Right renal cortex interstitium (tissue), 3 donors: ENCODE results near the gene IMPA2. TPM values are rescaled to one million over a fixed set of nuclear protein-coding genes. Genes with fewer than 3 reads are reported as not detected.
A peak's percentile ranks its signal among the peaks of the same experiment; 100 is the strongest.
"Not testable (repeated sequence)": the region's sequence is repeated elsewhere in the genome, so short reads cannot be mapped to it uniquely, and the experiment has no call there.

ENCODE experiments used
- DNase-seq, 3 donors: peaks; one replicate each; pipeline ENCODE4 v3.0.0-alpha.2; 2013; ENCODE audit warnings: low read depth in 3 of 3, low spot score in 2 of 3
- polyA plus RNA-seq, 3 donors: library from polyadenylated mRNA; unstranded; fragments of 120-200 nt; gene quantifications; one replicate each; pipeline ENCODE4 v1.2.1, GENCODE V29; 2013; ENCODE audit not compliant: insufficient read length in 3 of 3

The IMPA2 gene
- polyA plus RNA-seq = 10 to 100 TPM; 66.0 to 91.8 (median 89.9) TPM

DNA sequence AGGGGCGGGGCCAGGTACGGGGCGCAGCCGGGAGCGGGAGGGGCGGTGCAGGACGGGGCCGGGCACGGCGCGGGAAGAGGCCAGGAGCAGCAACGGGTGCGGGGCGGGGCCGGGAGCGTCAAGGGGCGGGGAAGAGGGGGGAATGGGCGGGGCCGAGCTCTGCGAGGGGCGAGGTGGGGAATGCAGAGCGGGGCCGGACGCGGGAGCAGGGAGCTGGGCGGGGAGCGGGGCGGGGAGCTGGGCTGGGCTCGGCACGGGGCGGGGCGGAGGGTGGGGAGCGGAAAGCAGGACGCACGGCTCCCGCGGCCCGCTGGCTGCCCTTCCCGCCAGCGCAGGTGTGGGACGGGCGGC is at the start of gene IMPA2:
TSS of gene IMPA2 (plus strand) at position 316 of the 351 bp plus-strand sequence. CDS start 163 bp downstream, outside the sequence.
- DNase-seq = no peak

DNA sequence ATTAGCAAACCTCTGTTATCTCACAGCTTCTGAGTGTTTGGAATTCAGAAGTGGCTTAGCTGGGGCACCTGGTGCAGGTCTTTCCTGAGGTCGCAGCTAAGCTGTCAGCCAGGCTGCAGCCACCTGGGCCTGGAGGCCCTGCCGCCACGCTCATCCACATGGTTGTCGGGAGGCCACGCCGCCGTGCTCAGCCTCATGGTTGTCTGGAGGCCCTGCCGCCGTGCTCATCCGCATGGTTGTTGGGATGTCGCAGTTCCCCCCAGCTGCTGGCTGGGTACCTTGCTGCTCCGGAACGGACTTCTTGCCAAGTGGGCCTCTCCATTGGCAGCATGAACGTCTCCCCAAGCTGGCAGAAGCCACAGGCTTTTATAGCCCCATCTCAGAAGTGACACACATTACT is 48.9 kb upstream of the IMPA2 start:
- no peak for DNase-seq

GRCh38 chr18:11937874-11938478 is 43.3 kb upstream of the IMPA2 start:
- DNase-seq = peak; percentile 44 to 54 (median 50)

DNA sequence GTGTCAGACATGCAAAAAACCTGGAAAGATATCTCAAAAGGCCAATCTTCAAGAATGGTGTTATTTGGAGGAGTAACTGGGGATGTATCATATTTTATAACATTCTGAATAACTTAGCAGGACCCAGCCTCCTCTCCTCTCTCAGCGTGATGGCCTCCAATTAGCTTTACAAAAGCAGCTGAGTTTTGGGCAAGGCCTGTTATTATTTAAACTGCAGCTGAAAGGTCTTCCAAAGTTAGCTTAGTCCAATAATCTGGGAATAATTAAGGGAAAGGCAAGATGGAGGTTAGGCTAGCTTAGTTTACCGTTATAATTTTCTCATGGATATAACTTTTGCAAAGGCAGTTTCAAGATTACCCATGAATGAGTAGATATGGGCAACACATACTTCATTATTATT is 40.4 kb upstream of the IMPA2 start:
- no peak for DNase-seq

DNA sequence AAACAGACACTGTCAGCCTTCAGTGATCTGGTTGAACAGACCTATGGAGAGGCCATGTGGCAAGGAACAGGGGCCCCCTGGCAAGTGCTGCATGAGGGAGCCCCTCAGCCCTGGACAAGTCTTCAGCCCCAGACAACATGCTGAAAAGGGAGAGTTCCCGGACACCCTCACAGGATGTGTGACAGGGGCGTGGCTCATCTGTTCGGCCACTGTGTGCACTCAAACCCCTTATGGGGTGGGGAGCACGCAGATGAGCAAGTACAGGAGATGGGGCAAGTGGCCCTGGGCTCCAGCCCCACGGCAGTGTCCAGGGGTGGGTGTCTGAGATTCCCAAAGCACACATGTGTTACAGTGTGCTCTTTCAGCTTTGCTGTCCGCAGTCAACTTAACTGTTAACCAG is 37.8 kb upstream of the IMPA2 start:
- DNase-seq = no peak

GRCh38 chr18:11944252-11944651 is 37.1 kb upstream of the IMPA2 start:
- no peak for DNase-seq

GRCh38 chr18:11944786-11945185 is 36.5 kb upstream of the IMPA2 start:
- DNase-seq = no peak

DNA sequence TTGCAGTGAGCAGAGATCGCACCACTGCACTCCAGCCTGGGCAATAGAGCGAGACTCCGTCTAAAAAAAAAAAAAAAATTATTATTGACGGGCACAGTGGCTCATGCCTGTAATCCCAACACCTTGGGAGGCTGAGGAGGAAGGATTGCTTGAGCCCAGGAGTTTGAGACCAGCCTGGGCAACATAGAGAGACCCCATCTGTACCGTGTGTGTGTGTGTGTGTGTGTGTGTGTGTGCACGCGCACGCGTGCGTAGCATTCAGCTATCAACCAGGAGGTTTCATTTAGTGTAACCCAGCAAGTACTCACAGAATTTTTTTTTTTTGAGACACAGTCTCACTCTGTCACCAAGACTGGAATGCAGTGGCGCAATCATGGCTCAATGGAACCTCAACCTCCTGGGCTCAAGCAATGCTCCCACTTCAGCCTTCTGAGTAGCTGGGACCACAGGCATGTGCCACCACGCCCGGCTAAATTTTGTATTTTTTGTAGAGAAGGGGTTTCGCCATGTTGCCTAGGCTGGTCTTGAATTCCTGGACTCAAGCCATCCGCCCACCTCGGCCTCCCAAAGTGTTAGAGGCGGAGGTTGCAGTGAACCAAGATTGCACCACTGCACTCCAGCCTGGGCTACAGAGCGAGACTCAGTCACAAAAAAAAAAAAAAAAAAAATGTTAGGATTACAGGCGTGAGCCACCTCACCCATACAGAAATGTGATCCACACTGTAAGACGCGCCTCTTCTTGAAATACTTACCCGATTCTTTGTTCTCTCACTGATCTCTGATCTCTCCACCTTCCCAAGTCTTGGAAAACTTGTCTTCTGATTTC is 35.3 kb upstream of the IMPA2 start:
- DNase-seq = not testable (repeated sequence)

GRCh38 chr18:11946756-11947155 is 34.6 kb upstream of the IMPA2 start:
- DNase-seq = no peak

DNA sequence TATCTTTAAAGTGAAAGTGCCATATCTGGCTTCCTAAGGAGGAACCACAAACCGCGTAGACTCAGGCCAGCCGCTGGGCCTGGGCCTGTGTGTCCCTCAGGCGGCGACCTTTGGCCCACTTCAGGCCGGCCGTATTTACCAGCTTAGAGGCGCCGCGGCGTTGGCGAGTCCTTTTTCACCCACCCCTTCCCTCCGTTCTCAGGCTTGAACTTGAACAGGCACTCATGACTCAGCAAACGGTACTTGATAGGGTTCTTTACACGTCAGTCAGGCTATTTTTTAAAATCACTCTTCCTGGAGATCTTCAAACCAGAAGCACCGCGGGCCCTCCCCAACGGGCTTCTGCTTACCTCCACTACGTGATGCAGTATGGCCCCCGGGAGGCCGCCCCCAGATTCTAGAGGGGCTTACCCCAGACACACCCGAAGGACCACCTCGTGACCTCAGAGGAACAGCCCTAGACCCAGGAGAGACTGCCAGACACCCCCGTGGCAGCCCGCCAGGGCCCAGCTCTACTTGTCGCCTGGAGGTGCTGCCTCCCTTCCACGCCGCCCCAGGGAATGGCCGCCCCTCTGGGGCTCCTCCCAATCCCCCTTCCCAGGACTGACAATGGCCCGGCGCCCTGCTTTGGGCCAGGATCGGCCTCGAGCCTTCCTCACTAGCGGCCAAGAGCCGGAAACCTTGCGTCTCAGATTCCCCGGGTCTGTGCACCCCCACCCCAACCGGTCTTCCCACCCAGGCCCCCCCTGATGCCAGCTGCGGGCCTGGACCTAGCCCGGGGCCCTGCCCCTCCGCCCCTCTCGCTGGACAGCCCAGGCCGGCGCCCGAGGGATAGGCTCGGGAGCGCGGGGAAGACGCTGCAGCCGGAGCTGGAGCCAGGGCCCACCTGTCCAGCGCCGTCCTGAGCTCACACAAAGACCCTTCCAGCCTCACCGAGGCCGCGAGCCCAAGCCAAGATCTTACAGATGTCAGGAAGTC is 33.8 kb upstream of the IMPA2 start:
- peak; percentile 52 to 72 (median 61) for DNase-seq

DNA sequence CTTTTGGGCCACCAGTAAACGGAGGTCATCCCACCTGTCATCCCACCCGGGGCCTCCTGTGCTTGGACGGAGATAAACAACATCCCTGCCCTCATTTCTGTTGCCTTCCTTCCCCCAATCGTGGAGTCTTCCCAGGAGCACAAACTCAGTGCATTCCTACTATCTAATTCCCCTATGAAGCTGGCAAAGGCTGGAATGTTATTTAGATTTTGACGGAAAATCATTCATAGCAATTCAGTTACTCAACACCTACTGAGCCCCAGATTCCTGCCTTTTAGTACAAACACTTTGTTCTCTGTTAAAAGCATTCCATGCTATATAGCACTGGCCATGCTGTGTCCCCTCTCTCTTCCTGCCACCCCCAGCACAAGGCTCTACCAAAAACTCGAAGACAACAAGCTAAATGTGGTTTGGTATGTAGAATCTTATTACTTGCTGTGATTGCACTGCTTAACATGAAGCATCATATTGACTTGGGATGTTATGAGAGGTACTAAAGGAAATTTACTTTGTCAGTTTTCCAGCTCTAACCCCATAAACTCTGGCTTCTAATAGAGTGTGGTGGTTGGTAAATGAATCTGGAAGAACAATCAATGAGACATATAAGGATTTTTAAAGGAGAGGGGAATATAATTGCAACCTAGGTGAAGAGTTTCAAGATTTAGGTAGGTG is 32.3 kb upstream of the IMPA2 start:
- DNase-seq = no peak

- no peak for DNase-seq
These were observed 30.5 kb upstream of the IMPA2 start for GRCh38 chr18:11950824-11951223.

- no peak for DNase-seq
These were observed 29.9 kb upstream of the IMPA2 start for GRCh38 chr18:11951390-11951851.

GRCh38 chr18:11953113-11953512 is 28.2 kb upstream of the IMPA2 start:
- no peak for DNase-seq

GRCh38 chr18:11955239-11956029 is 25.9 kb upstream of the IMPA2 start:
- DNase-seq = no peak

GRCh38 chr18:11956371-11957308 is 24.7 kb upstream of the IMPA2 start:
- no peak for DNase-seq

- no peak for DNase-seq
These were observed 23.7 kb upstream of the IMPA2 start for GRCh38 chr18:11957636-11958035.

GRCh38 chr18:11959651-11960050 is 21.7 kb upstream of the IMPA2 start:
- DNase-seq = not testable (repeated sequence)
